HCT116 (cell line): ENCODE results near the gene VMAC. TPM values are rescaled to one million over a fixed set of nuclear protein-coding genes. Genes with fewer than 3 reads are reported as not detected.

Source experiments
- ATAC-seq: fragments of 200-7000 bp; cut with Tn5 transposase; 2 replicates; pipeline ENCODE4 v1.9.1; 2020; ENCODE audit warnings: mild to moderate bottlenecking, moderate library complexity
- BruUV-seq: library from RNA; stranded (reverse); fragments of 400-500 nt; replicated peaks from 2 replicates; lab custom pipeline; 2021; lab: Mats Ljungman, UMichigan
- CTCF ChIA-PET: fragments of 300-600 bp; sonication (Branson Sonifier 250); formaldehyde crosslinking; loops from one replicate; lab custom pipeline; 2021; ENCODE audit warnings: antibody characterized with exemption; lab: Charles Lee
- POLR2A ChIA-PET: fragments of 300-600, 350-600 bp; sonication (Branson Sonifier 250); formaldehyde crosslinking; loops from one replicate; lab custom pipeline; 2021; ENCODE audit warnings: antibody characterized with exemption; lab: Charles Lee
- RAD21 ChIA-PET, 2 experiments: fragments of 300-600 bp; sonication (Branson Sonifier 250); formaldehyde crosslinking; loops; one replicate each; lab custom pipeline; 2023; ENCODE audit warnings: low total read pairs in 2 of 2; ENCODE audit not compliant: uncharacterized antibody in 2 of 2, unreplicated experiment in 2 of 2, low non-redundant PET in 1 of 2; lab: Charles Lee
- DNase-seq: peaks from one replicate; pipeline ENCODE4 v3.0.0-alpha.2; 2010; ENCODE audit warnings: low read depth, low spot score
- H2AFZ ChIP-seq: fragments of 200-600 bp; shearing (Covaris generic), sonication (generic); 2 replicates; pipeline ENCODE4 v1.6.1; 2017; ENCODE audit warnings: low read depth, mixed run types, mixed read lengths, antibody characterized with exemption, low read length; ENCODE audit not compliant: poor library complexity, severe bottlenecking
- H3K27ac ChIP-seq: 2 replicates; pipeline ENCODE4 v1.5.1; 2012; ENCODE audit warnings: low read depth, low read length
- H3K27me3 ChIP-seq: fragments of 200-600 bp; sonication (generic); 2 replicates; pipeline ENCODE4 v1.6.1; 2016; ENCODE audit warnings: mixed run types, low read length, mixed read lengths; ENCODE audit not compliant: insufficient read depth
- H3K36me3 ChIP-seq, 2 experiments: fragments of 200-500 bp in 1 of 2; fragments of 200-600 bp in 1 of 2; sonication (Bioruptor generic) in 1 of 2; sonication (generic) in 1 of 2; 2 replicates each; pipeline versions ENCODE4 v1.5.1 to v1.6.1; 2014 to 2016; ENCODE audit warnings: low read length in 2 of 2, inconsistent platforms in 1 of 2, mixed read lengths in 1 of 2, mixed run types in 1 of 2; ENCODE audit not compliant: insufficient read depth in 2 of 2, control insufficient read depth in 1 of 2
- H3K4me1 ChIP-seq, 2 experiments: fragments of 200-600 bp in 1 of 2; sonication (generic) in 1 of 2; 2 replicates each; pipeline versions ENCODE4 v1.5.1 to v1.6.1; 2012 to 2017; ENCODE audit warnings: low read length in 2 of 2, inconsistent platforms in 1 of 2, mild to moderate bottlenecking in 1 of 2, mixed read lengths in 1 of 2, mixed run types in 1 of 2, moderate library complexity in 1 of 2; ENCODE audit not compliant: insufficient read depth in 2 of 2, control insufficient read depth in 1 of 2
- H3K4me2 ChIP-seq: fragments of 200-600 bp; sonication (generic); 2 replicates; pipeline ENCODE4 v1.6.1; 2017; ENCODE audit warnings: mixed run types, low read length, mixed read lengths
- H3K4me3 ChIP-seq, 2 experiments: fragments of 200-600 bp in 1 of 2; sonication (generic) in 1 of 2; replicated peaks in 1 of 2; 2 replicates each; pipeline ENCODE4 v1.5.1; 2011 to 2016; ENCODE audit warnings: low read length in 2 of 2, control low read depth in 1 of 2, low read depth in 1 of 2, mild to moderate bottlenecking in 1 of 2, mixed read lengths in 1 of 2, mixed run types in 1 of 2
- H3K79me2 ChIP-seq: fragments of 200-600 bp; sonication (generic); 2 replicates; pipeline ENCODE4 v1.6.1; 2017; ENCODE audit warnings: mild to moderate bottlenecking, mixed run types, low read length, moderate library complexity, mixed read lengths; ENCODE audit not compliant: insufficient read depth
- H3K9ac ChIP-seq: fragments of 200-600 bp; sonication (generic); 2 replicates; pipeline ENCODE4 v1.6.1; 2016; ENCODE audit warnings: low read length, mixed read lengths
- H3K9me2 ChIP-seq: fragments of 200-600 bp; sonication (generic), shearing (Covaris generic); 2 replicates; pipeline ENCODE4 v1.6.1; 2017; ENCODE audit warnings: mixed run types, mild to moderate bottlenecking, moderate library complexity; ENCODE audit not compliant: insufficient read depth
- H3K9me3 ChIP-seq, 2 experiments: fragments of 200-500 bp in 1 of 2; fragments of 200-600 bp in 1 of 2; sonication (Bioruptor generic) in 1 of 2; sonication (generic) in 1 of 2; 2 replicates each; pipeline ENCODE4 v1.6.1; 2014 to 2017; ENCODE audit warnings: low read length in 2 of 2, mixed read lengths in 2 of 2, inconsistent platforms in 1 of 2, low read depth in 1 of 2, mild to moderate bottlenecking in 1 of 2, mixed run types in 1 of 2, moderate library complexity in 1 of 2; ENCODE audit not compliant: control insufficient read depth in 1 of 2, insufficient read depth in 1 of 2
- H4K20me1 ChIP-seq: fragments of 200-600 bp; sonication (generic), shearing (Covaris generic); 2 replicates; pipeline ENCODE4 v1.6.1; 2017; ENCODE audit warnings: mixed run types, mild to moderate bottlenecking, moderate library complexity; ENCODE audit not compliant: insufficient read depth
- EGR1 ChIP-seq: IDR thresholded peaks from 2 replicates; pipeline ENCODE4 v1.6.1; 2012; ENCODE audit warnings: low read depth
- ELF1 ChIP-seq: IDR thresholded peaks from 2 replicates; pipeline ENCODE4 v1.6.1; 2012; ENCODE audit warnings: low read depth, borderline replicate concordance
- FOSL1 ChIP-seq: IDR thresholded peaks from 2 replicates; pipeline ENCODE4 v1.6.1; 2012; ENCODE audit warnings: low read depth
- JUND ChIP-seq: IDR thresholded peaks from 2 replicates; pipeline ENCODE4 v1.6.1; 2012
- MAX ChIP-seq: IDR thresholded peaks from 2 replicates; pipeline ENCODE4 v1.6.1; 2012
- POLR2AphosphoS5 ChIP-seq: IDR thresholded peaks from 2 replicates; pipeline ENCODE4 v1.6.1; 2011; ENCODE audit warnings: mild to moderate bottlenecking, low read depth, low read length, moderate library complexity
- RAD21 ChIP-seq: IDR thresholded peaks from 2 replicates; pipeline ENCODE4 v1.6.1; 2012; ENCODE audit warnings: low read depth, mild to moderate bottlenecking
- REST ChIP-seq: IDR thresholded peaks from 2 replicates; pipeline ENCODE4 v1.6.1; 2012; ENCODE audit warnings: low read depth
- SIN3A ChIP-seq: IDR thresholded peaks from 2 replicates; pipeline ENCODE4 v1.6.1; 2012; ENCODE audit warnings: low read depth
- SP1 ChIP-seq: IDR thresholded peaks from 2 replicates; pipeline ENCODE4 v1.6.1; 2012; ENCODE audit warnings: low read depth
- SRF ChIP-seq: IDR thresholded peaks from 2 replicates; pipeline ENCODE4 v1.6.1; 2012; ENCODE audit warnings: low read depth
- TCF7L2 ChIP-seq: IDR thresholded peaks from 2 replicates; pipeline ENCODE4 v1.7.0; 2011; ENCODE audit warnings: borderline replicate concordance, inconsistent platforms; ENCODE audit not compliant: insufficient read depth, insufficient read length; ENCODE audit errors: extremely low read depth
- intact Hi-C: fragments of 100-400 bp; cut with micrococcal nuclease; formaldehyde crosslinking; loops from 2 replicates; pipeline ENCODE4 v1.10.0; 2022
- total RNA-seq: library from RNA; stranded (reverse); gene quantifications from one replicate; pipeline ENCODE4 v1.2.1, GENCODE V29; 2021; ENCODE audit not compliant: unreplicated experiment

The VMAC gene
- total RNA-seq, 1 experiment from 2014 or later: 2.1 TPM

GRCh38 chr19:5892772-5893275 lies 11.8 kb upstream of the VMAC start:
- no peak for DNase-seq
- intact Hi-C loops: loop anchor here (1.0 to 2.0 kb wide), 2 partner anchors 64 to 89 kb away; no protein-coding TSS in a partner anchor
- Histone ChIP-seq H4K20me1 (no peaks in the 10 kb centered on the region), H3K27ac (no peak overlapping the region), H3K27me3 (no peaks in the 10 kb centered on the region), H3K9me3 (no peaks in the 10 kb centered on the region), H2AFZ (no peak overlapping the region), H3K36me3 (0 out of 4 replicates have a peak, but pooled peaks cover 0 to 7% of the 10 kb centered on the region in 2 experiments), H3K4me3 (no peak overlapping the region), H3K9me2 (no peaks in the 10 kb centered on the region), H3K4me1 (peaks cover 0 to 3% of the 10 kb centered on the region in 2 experiments; a peak in 1 of 4 replicates), H3K9ac (no peak overlapping the region), H3K4me2 (no peak overlapping the region), H3K79me2 (peaks cover 10% of the 10 kb centered on the region; the same call in 1 of the 2 replicates)
- peak; percentile 17 for ATAC-seq
- TSS peak; percentile 7 for BruUV-seq
- RAD21 ChIA-PET: interaction anchor here (0.7 to 1.0 kb wide), 2 partner anchors 85 to 89 kb away, joined by 3 to 4 read pairs; no protein-coding TSS in a partner anchor
- TF ChIP-seq POLR2AphosphoS5 (0 out of 2 replicates have a peak, but pooled peaks have one; percentile 9), MAX (no peak; the same call in 1 of the 2 replicates), SIN3A (0 out of 2 replicates have a peak, but pooled peaks have one; percentile 10)
- POLR2A ChIA-PET: interaction anchor here (1.1 to 1.4 kb wide), 2 partner anchors 11 to 65 kb away, joined by 3 read pairs; no protein-coding TSS in a partner anchor
- CTCF ChIA-PET: interaction anchor here (0.6 to 3.7 kb wide), 4 partner anchors 11 to 95 kb away, joined by 3 to 48 read pairs (median 4); partner anchors contain the start of genes NDUFA11 and NRTN

GRCh38 chr19:5893296-5893903 lies 11.3 kb upstream of the VMAC start:
- intact Hi-C loops: loop anchor here (2.0 kb wide), 1 partner anchor 65 kb away; no protein-coding TSS in a partner anchor
- Histone ChIP-seq H3K27ac (no peak overlapping the region), H3K27me3 (no peaks in the 10 kb centered on the region), H3K36me3 (0 out of 4 replicates have a peak, but pooled peaks cover 0 to 7% of the 10 kb centered on the region in 2 experiments), H3K9ac (no peak overlapping the region), H3K4me2 (no peak overlapping the region), H4K20me1 (no peaks in the 10 kb centered on the region), H3K79me2 (peaks cover 15% of the 10 kb centered on the region; the same call in 1 of the 2 replicates), H3K4me3 (no peak overlapping the region), H3K9me3 (no peaks in the 10 kb centered on the region), H3K4me1 (peaks cover 0 to 3% of the 10 kb centered on the region in 2 experiments; a peak in 1 of 4 replicates), H3K9me2 (no peaks in the 10 kb centered on the region), H2AFZ (no peak overlapping the region)
- POLR2A ChIA-PET: interaction anchor here (1.1 to 1.4 kb wide), 2 partner anchors 11 to 65 kb away, joined by 3 read pairs; no protein-coding TSS in a partner anchor
- BruUV-seq: no TSS peak
- RAD21 ChIA-PET: interaction anchor here (0.7 to 1.0 kb wide), 2 partner anchors 85 to 89 kb away, joined by 3 to 4 read pairs; no protein-coding TSS in a partner anchor
- CTCF ChIA-PET: interaction anchor here (0.6 to 3.7 kb wide), 4 partner anchors 11 to 96 kb away, joined by 3 to 48 read pairs (median 4); partner anchors contain the start of genes NDUFA11 and NRTN
- ATAC-seq (no peak), DNase-seq (no peak)
- TF ChIP-seq ELF1: no peak
- TF ChIP-seq FOSL1: no peak
- no peak for TF ChIP-seq SP1
- TF ChIP-seq REST: no peak
- TF ChIP-seq SRF: no peak
- no peak for TF ChIP-seq TCF7L2
- TF ChIP-seq RAD21: no peak
- TF ChIP-seq EGR1: no peak
- no peak for TF ChIP-seq MAX
- no peak for TF ChIP-seq JUND
